Mesendoderm (in vitro differentiated cells): ENCODE data around the gene BTG1.

ENCODE experiments used
- DNase-seq: peaks from one replicate; pipeline ENCODE4 v3.0.0; 2013
- H2AK5ac ChIP-seq: 2 replicates; pipeline ENCODE4 v1.6.1; 2013; ENCODE audit warnings: low read length, inconsistent platforms
- H2BK120ac ChIP-seq: 2 replicates; pipeline ENCODE4 v1.6.1; 2013; ENCODE audit warnings: low read depth, mild to moderate bottlenecking, low read length, moderate library complexity, mixed read lengths
- H2BK15ac ChIP-seq: replicated peaks from 2 replicates; pipeline ENCODE4 v1.6.1; 2013; ENCODE audit warnings: low read depth, mild to moderate bottlenecking, moderate library complexity
- H2BK5ac ChIP-seq: 2 replicates; pipeline ENCODE4 v1.6.1; 2013; ENCODE audit warnings: low read length, inconsistent platforms
- H3K18ac ChIP-seq: 2 replicates; pipeline ENCODE4 v1.6.1; 2013; ENCODE audit warnings: mild to moderate bottlenecking, low read length, mixed read lengths
- H3K23ac ChIP-seq: one replicate; pipeline ENCODE4 v1.6.1; 2013; ENCODE audit warnings: low read length
- H3K27ac ChIP-seq: 2 replicates; pipeline ENCODE4 v1.5.1; 2013; ENCODE audit warnings: low read depth, mild to moderate bottlenecking, inconsistent platforms, low read length, moderate library complexity
- H3K27me3 ChIP-seq: 2 replicates; pipeline ENCODE4 v1.6.1; 2013; ENCODE audit warnings: low read length, control low read depth, mild to moderate bottlenecking, inconsistent platforms; ENCODE audit not compliant: insufficient read depth, poor library complexity
- H3K36me3 ChIP-seq: 2 replicates; pipeline ENCODE4 v1.6.1; 2013; ENCODE audit warnings: low read length, inconsistent platforms; ENCODE audit not compliant: control insufficient read depth, insufficient read depth
- H3K4ac ChIP-seq: one replicate; pipeline ENCODE4 v1.6.1; 2013; ENCODE audit warnings: low read depth, mild to moderate bottlenecking, low read length, moderate library complexity
- H3K4me1 ChIP-seq: 2 replicates; pipeline ENCODE4 v1.6.1; 2013; ENCODE audit warnings: low read depth, low read length, inconsistent platforms; ENCODE audit not compliant: control insufficient read depth
- H3K4me2 ChIP-seq: 2 replicates; pipeline ENCODE4 v1.6.1; 2013; ENCODE audit warnings: low read length
- H3K4me3 ChIP-seq: 2 replicates; pipeline ENCODE4 v1.5.1; 2013; ENCODE audit warnings: mild to moderate bottlenecking, low read length
- H3K56ac ChIP-seq: one replicate; pipeline ENCODE4 v1.6.1; 2013; ENCODE audit warnings: low read length
- H3K79me1 ChIP-seq: 2 replicates; pipeline ENCODE4 v1.6.1; 2013; ENCODE audit warnings: low read length, inconsistent platforms
- H3K79me2 ChIP-seq: 2 replicates; pipeline ENCODE4 v1.6.1; 2013; ENCODE audit warnings: mild to moderate bottlenecking, low read length; ENCODE audit not compliant: control insufficient read depth, insufficient read depth
- H3K9ac ChIP-seq: 2 replicates; pipeline ENCODE4 v1.6.1; 2013; ENCODE audit warnings: low read length, inconsistent platforms
- H4K5ac ChIP-seq: one replicate; pipeline ENCODE4 v1.6.1; 2013; ENCODE audit warnings: low read length
- H4K8ac ChIP-seq: one replicate; pipeline ENCODE4 v1.6.1; 2013; ENCODE audit warnings: low read depth, mild to moderate bottlenecking, control low read depth, low read length, moderate library complexity
- WGBS: extraction: QIAGEN DNeasy Blood & Tissue Kit; methylation state at CpG from one replicate; pipeline ENCODE4 v1.1.7; 2013; ENCODE audit warnings: low lambda C conversion rate, missing lambda C conversion rate; ENCODE audit not compliant: insufficient coverage; ENCODE audit errors: extremely low coverage; 5-methylcytosine and 5-hydroxymethylcytosine counted together

Gene BTG1

DNA sequence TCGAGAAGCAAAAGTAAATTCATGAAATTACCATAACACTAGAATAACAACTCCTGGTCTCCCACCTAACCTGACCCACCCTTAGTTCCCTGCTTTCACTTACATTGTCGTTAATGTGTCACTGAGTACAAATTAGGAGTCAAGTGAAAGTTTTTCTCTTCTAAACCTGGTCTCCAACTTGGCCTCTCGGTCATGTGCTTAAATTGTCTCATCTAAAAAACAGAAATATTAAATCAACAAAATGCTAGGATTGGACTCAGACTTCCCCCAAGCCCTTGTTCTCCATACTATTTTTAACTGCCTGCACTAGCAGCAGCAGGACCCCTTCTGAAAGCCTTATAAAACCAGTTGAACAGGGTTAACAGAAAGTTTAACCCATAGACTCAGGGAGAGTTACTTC lies 1.8 kb upstream of the BTG1 start:
- no peak for DNase-seq
- Histone ChIP-seq H3K56ac (no peak overlapping the region), H2AK5ac (no peak overlapping the region), H3K4me2 (no peak overlapping the region), H3K79me1 (peaks cover 2% of the 10 kb centered on the region), H4K5ac (no peak overlapping the region), H3K4ac (no peak overlapping the region), H3K27ac (no peak overlapping the region), H3K18ac (no peak overlapping the region), H3K9ac (no peak overlapping the region), H3K36me3 (no peaks in the 10 kb centered on the region), H3K27me3 (no peaks in the 10 kb centered on the region), H2BK120ac (no peak overlapping the region), H2BK5ac (no peak overlapping the region), H2BK15ac (no peak overlapping the region), H3K4me1 (no peaks in the 10 kb centered on the region), H4K8ac (no peak overlapping the region), H3K4me3 (no peak overlapping the region), H3K23ac (no peak overlapping the region), H3K79me2 (peaks cover 21% of the 10 kb centered on the region)
- WGBS = no CpG with 5 or more reads among the region's 3 CpGs

DNA sequence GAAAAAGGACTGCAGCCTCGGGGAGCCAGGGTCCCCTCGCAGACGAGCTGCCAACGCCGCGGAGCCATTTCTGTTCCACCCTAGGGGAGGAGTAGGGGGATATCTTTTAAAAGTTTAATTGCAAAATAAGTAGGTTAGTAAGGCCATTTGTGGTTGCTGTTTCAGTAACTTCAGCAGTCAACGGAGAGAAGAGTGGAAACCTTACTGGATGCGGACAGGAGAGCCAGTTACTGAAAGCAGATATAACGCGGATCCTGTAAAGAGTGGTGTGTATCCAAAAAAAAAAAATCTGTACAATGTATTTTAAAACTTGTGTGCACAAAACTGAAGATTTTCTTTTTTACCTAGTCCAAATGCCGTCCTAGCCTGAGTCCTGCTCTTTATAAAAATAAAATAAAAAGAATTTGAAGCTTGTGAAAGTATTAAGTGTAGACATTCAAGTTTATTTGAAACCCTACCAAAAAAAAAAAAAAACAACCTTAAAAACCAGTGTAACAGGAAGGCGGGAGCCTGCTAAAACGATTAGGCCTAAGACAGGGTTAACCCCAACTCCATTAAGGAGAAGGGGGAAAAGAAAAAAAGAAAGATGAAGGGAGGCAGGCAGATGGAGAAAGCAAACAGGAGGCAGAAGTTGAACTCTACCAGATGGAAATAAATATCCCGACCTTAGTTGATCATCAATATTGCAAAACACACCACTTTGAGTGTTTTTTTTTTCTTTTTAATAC lies 1.0 kb upstream of the BTG1 start:
- Histone ChIP-seq H3K4me1 (no peaks in the 10 kb centered on the region), H3K18ac (no peak overlapping the region), H2AK5ac (no peak overlapping the region), H3K23ac (no peak overlapping the region), H3K79me1 (peaks cover 2% of the 10 kb centered on the region), H4K5ac (no peak overlapping the region), H4K8ac (no peak overlapping the region), H2BK15ac (no peak overlapping the region), H3K27ac (peak overlapping the region; percentile 54), H3K36me3 (no peaks in the 10 kb centered on the region), H3K56ac (peak overlapping the region; percentile 95), H3K27me3 (no peaks in the 10 kb centered on the region), H3K9ac (peak overlapping the region; percentile 75), H2BK120ac (no peak overlapping the region), H3K79me2 (peaks cover 21% of the 10 kb centered on the region), H3K4me2 (peak overlapping the region; percentile 67), H2BK5ac (no peak overlapping the region), H3K4ac (no peak overlapping the region), H3K4me3 (peak overlapping the region; percentile 77)
- DNase-seq = no peak
- WGBS = no CpG with 5 or more reads among the region's 14 CpGs

DNA sequence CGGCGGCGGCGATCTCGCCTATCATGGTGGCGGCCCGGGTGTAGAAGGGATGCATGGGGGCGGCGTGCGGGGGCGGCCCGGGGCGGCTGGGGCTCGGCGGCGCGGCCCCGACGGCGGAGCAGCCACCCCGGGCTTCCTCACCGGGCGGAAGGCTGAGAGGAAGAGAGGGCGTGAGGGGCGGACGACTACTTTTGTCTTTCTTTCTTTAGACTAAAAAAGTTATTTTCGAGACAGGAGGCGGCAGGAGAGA lies 240 bp downstream of the BTG1 start:
- Histone ChIP-seq H3K79me2 (peaks cover 28% of the 10 kb centered on the region), H3K4me1 (no peaks in the 10 kb centered on the region), H2BK5ac (no peak overlapping the region), H3K4me3 (peak overlapping the region; percentile 51), H3K27me3 (no peaks in the 10 kb centered on the region), H2BK15ac (no peak overlapping the region), H3K18ac (peak overlapping the region; percentile 81), H4K8ac (peak overlapping the region; percentile 7), H3K4ac (peak overlapping the region; percentile 58), H3K56ac (peak overlapping the region; percentile 85), H3K23ac (no peak overlapping the region), H3K9ac (peak overlapping the region; percentile 77), H2BK120ac (no peak overlapping the region), H3K4me2 (peak overlapping the region; percentile 93), H2AK5ac (no peak overlapping the region), H3K27ac (peak overlapping the region; percentile 45), H3K79me1 (peaks cover 2% of the 10 kb centered on the region), H4K5ac (no peak overlapping the region), H3K36me3 (no peaks in the 10 kb centered on the region)
- no peak for DNase-seq
- no CpG with 5 or more reads among the region's 28 CpGs for WGBS

DNA sequence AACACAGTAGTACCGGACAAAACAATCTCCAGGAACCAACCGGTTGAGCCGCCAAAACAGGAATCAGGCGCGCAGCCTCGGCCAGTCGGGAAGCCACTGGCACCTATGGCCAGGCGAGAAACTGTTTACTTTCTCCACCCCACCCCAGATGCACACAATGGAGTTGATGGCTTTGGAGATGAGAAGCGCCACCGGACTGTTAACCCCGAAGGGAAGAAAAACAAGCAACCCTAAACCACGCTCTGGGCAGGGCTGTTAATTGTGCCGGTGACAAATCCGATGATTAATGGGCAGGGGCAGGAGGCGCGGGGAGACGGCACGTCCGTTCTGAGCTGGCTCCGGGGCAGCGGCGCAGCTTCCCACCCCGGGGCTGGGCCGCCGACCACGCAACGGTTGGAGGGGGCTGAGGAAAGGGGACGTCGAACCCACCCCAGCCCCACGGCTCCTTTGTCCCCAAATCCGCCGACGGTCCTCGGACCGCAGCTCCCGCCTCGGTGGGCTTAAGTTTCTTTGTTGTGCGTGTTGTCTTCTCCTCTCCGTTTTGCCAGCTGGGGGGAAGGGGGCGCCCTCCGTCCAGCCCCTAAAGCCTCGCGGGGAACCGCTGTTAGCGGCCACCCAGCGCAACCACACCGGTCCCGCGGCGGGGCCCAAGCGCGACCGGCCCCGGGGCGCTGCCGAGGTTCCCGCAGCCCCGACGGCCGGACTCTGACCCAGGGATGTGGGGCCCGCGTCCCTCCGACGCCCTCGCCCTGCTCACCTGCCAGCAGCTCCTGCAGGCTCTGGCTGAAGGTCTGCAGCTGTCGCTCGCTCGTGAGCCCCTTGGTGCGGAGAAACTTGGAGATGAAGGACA lies 790 bp downstream of the BTG1 start:
- WGBS = no CpG with 5 or more reads among the region's 69 CpGs
- H2BK15ac ChIP-seq = no peak overlapping the region
- H3K4me2 ChIP-seq = peak overlapping the region; percentile 93
- peak overlapping the region; percentile 81 for H3K18ac ChIP-seq
- peak overlapping the region; percentile 16 for H3K23ac ChIP-seq
- no peaks in the 10 kb centered on the region for H3K36me3 ChIP-seq
- DNase-seq = peak; percentile 75
- H3K79me1 ChIP-seq = peaks cover 2% of the 10 kb centered on the region
- H3K4me1 ChIP-seq = no peaks in the 10 kb centered on the region
- H3K4me3 ChIP-seq = peak overlapping the region; percentile 51
- H3K4ac ChIP-seq = peak overlapping the region; percentile 58
- no peak overlapping the region for H2BK120ac ChIP-seq
- peaks cover 29% of the 10 kb centered on the region for H3K79me2 ChIP-seq
- no peak overlapping the region for H2AK5ac ChIP-seq
- H3K27me3 ChIP-seq = no peaks in the 10 kb centered on the region
- peak overlapping the region; percentile 77 for H3K9ac ChIP-seq
- no peak overlapping the region for H2BK5ac ChIP-seq
- H4K5ac ChIP-seq = no peak overlapping the region
- peak overlapping the region; percentile 85 for H3K56ac ChIP-seq
- H3K27ac ChIP-seq = peak overlapping the region; percentile 45
- H4K8ac ChIP-seq = peak overlapping the region; percentile 7

DNA sequence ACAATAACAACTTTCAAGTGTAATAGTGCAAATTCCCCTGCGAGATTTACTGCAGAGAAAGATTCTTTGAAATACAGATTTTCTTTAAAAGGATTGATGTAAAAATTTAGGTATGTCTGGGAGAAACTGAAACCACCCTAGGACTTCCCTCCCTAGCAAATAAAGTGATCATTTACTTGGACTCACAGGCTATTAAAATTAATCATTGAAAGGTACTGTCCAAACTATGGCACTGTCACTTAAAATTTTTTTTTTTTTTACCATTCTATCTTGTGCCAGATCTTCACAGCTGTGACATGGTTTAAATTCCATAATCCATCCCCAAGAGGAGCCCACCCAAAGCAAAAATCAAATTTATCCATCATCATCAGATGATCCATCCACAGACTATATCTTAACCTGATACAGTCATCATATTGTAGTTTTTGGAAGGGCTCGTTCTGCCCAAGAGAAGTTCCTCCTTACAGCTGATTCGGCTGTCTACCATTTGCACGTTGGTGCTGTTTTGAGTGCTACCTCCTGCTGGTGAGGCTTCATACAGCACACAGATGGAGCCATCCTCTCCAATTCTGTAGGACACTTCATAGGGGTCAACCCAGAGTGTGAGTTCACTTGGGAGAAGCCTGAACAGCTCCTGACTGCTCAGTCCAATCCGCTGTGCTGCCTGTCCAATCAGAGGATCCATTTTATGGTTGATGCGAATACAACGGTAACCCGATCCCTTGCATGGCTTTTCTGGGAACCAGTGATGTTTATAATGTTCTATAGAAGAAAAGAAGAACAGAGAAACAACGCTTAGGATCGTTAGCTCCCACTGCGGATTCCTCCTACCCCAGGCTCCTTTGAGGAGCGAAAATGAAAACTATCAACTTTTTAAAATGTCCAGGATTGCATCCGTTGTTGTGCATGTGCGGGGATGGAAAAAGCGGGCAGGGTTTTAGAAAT lies 1.7 kb downstream of the BTG1 start:
- peaks cover 2% of the 10 kb centered on the region for H3K79me1 ChIP-seq
- peak overlapping the region; percentile 85 for H3K56ac ChIP-seq
- peak overlapping the region; percentile 51 for H3K4me3 ChIP-seq
- no peaks in the 10 kb centered on the region for H3K27me3 ChIP-seq
- H3K9ac ChIP-seq = peak overlapping the region; percentile 77
- no CpG with 5 or more reads among the region's 15 CpGs for WGBS
- H4K5ac ChIP-seq = no peak overlapping the region
- no peak overlapping the region for H3K18ac ChIP-seq
- H3K4me2 ChIP-seq = peak overlapping the region; percentile 93
- no peak overlapping the region for H3K27ac ChIP-seq
- no peaks in the 10 kb centered on the region for H3K36me3 ChIP-seq
- peak overlapping the region; percentile 71 for H3K23ac ChIP-seq
- H2AK5ac ChIP-seq = no peak overlapping the region
- no peak overlapping the region for H2BK120ac ChIP-seq
- H2BK5ac ChIP-seq = no peak overlapping the region
- DNase-seq = peak; percentile 95
- H3K4ac ChIP-seq = no peak overlapping the region
- no peak overlapping the region for H2BK15ac ChIP-seq
- H3K79me2 ChIP-seq = peaks cover 32% of the 10 kb centered on the region
- no peaks in the 10 kb centered on the region for H3K4me1 ChIP-seq
- H4K8ac ChIP-seq = no peak overlapping the region
